Stomach (tissue), 4 donors: ENCODE data around the gene RMRP.

ENCODE experiments used
- EP300 ChIP-seq: sonication (generic); formaldehyde crosslinking; IDR thresholded peaks from one replicate; pipeline ENCODE4 v1.6.1; 2017; ENCODE audit warnings: antibody characterized with exemption
- POLR2A ChIP-seq, 4 donors: fragments of 450-650 bp; IDR thresholded peaks; one replicate each; pipeline ENCODE4 v1.6.1; 2016; ENCODE audit warnings: antibody characterized with exemption in 4 of 4, control low read depth in 2 of 4, mild to moderate bottlenecking in 1 of 4, moderate library complexity in 1 of 4
- POLR2AphosphoS5 ChIP-seq, 3 donors: sonication (generic); formaldehyde crosslinking; IDR thresholded peaks; one replicate each; pipeline ENCODE4 v1.6.1; 2016; ENCODE audit warnings: antibody characterized with exemption in 3 of 3
- TF ChIP-seq, protein P1 (sequence below), 7 experiments: fragments of 450-650 bp in 4 of 7; fragments of 200-600 bp in 3 of 7; sonication (generic) in 3 of 7; IDR thresholded peaks; one replicate each; pipeline ENCODE4 v1.5.1; 2016 to 2019; ENCODE audit warnings: antibody characterized with exemption in 7 of 7, control low read depth in 2 of 7, mild to moderate bottlenecking in 1 of 7

DNA sequence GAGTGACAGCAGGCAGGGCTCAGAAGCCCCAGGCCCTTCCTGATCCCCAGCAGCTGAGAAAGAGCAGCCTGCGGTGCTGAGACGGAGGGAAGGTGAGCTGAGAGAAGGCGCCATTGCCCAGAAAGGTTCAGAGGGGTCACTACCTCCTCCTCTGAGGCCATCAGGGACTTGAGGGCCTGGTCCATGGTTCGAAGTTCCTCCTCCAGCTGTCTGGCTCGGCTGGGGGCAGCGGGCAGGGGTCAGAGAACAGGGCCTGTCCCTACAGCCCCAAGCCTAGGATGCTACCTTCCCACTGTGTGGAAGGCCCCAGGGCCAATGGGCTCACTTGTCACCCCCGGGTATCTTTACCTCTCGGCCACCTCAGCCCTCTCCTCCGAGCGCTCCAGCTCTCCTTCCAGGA, 27.1 kb upstream of the RMRP start:
- TF ChIP-seq EP300 (no peak), POLR2A (IDR thresholded peaks at IDR 0.05) (no peak), POLR2AphosphoS5 (IDR thresholded peaks at IDR 0.05) (peak in 2 of 3 donors; percentile 2 to 4)
- TF ChIP-seq, protein P1, sequence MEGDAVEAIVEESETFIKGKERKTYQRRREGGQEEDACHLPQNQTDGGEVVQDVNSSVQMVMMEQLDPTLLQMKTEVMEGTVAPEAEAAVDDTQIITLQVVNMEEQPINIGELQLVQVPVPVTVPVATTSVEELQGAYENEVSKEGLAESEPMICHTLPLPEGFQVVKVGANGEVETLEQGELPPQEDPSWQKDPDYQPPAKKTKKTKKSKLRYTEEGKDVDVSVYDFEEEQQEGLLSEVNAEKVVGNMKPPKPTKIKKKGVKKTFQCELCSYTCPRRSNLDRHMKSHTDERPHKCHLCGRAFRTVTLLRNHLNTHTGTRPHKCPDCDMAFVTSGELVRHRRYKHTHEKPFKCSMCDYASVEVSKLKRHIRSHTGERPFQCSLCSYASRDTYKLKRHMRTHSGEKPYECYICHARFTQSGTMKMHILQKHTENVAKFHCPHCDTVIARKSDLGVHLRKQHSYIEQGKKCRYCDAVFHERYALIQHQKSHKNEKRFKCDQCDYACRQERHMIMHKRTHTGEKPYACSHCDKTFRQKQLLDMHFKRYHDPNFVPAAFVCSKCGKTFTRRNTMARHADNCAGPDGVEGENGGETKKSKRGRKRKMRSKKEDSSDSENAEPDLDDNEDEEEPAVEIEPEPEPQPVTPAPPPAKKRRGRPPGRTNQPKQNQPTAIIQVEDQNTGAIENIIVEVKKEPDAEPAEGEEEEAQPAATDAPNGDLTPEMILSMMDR (IDR thresholded peaks at IDR 0.05), result no peak
